Astrocyte (in vitro differentiated cells and primary cell): ENCODE results near the gene ZNF629. TPM values are rescaled to one million over a fixed set of nuclear protein-coding genes. Genes with fewer than 3 reads are reported as not detected.
A peak's percentile ranks its signal among the peaks of the same experiment; 100 is the strongest.

Source experiments
- DNase-seq: peaks from one replicate; pipeline ENCODE4 v3.0.0-alpha.2; 2010; ENCODE audit warnings: low read depth
- FAIRE-seq: peaks from 2 replicates; lab custom pipeline; 2011; peaks lifted over from hg19 to GRCh38; lab: Jason Lieb, UNC
- H2AFZ ChIP-seq: 2 replicates; pipeline ENCODE4 v1.6.0; 2012; ENCODE audit warnings: low read depth, low read length, inconsistent platforms
- H3K27ac ChIP-seq: 2 replicates; pipeline ENCODE4 v1.5.1; 2011; ENCODE audit warnings: low read depth, low read length, inconsistent platforms
- H3K27me3 ChIP-seq: 2 replicates; pipeline ENCODE4 v1.6.0; 2011; ENCODE audit warnings: low read length, inconsistent platforms; ENCODE audit not compliant: insufficient read depth
- H3K36me3 ChIP-seq: 2 replicates; pipeline ENCODE4 v1.5.1; 2011; ENCODE audit warnings: low read length, inconsistent platforms; ENCODE audit not compliant: insufficient read depth
- H3K4me1 ChIP-seq: 2 replicates; pipeline ENCODE4 v1.5.1; 2011; ENCODE audit warnings: low read length, inconsistent platforms; ENCODE audit not compliant: insufficient read depth
- H3K4me2 ChIP-seq: 2 replicates; pipeline ENCODE4 v1.6.0; 2012; ENCODE audit warnings: low read length, inconsistent platforms
- H3K4me3 ChIP-seq: 2 replicates; pipeline ENCODE4 v1.5.1; 2011; ENCODE audit warnings: low read depth, mild to moderate bottlenecking, low read length, inconsistent platforms; ENCODE audit not compliant: insufficient read depth
- H3K79me2 ChIP-seq: 2 replicates; pipeline ENCODE4 v1.6.0; 2012; ENCODE audit warnings: mild to moderate bottlenecking, low read length, inconsistent platforms; ENCODE audit not compliant: insufficient read depth
- H3K9ac ChIP-seq: 2 replicates; pipeline ENCODE4 v1.6.0; 2012; ENCODE audit warnings: mild to moderate bottlenecking, low read length, inconsistent platforms
- H3K9me3 ChIP-seq: 2 replicates; pipeline ENCODE4 v1.5.1; 2012; ENCODE audit warnings: low read depth, mild to moderate bottlenecking, low read length, inconsistent platforms; ENCODE audit not compliant: insufficient read depth
- H4K20me1 ChIP-seq: 2 replicates; pipeline ENCODE4 v1.6.0; 2012; ENCODE audit warnings: low read length, inconsistent platforms; ENCODE audit not compliant: insufficient read depth
- H3K27ac Mint-ChIP-seq: one replicate; pipeline ENCODE4 v1.8.0; 2021; ENCODE audit warnings: mild to moderate bottlenecking, mixed read lengths; ENCODE audit not compliant: unreplicated experiment
- H3K27me3 Mint-ChIP-seq: one replicate; pipeline ENCODE4 v1.8.0; 2021; ENCODE audit warnings: low read depth, mixed read lengths; ENCODE audit not compliant: unreplicated experiment
- H3K36me3 Mint-ChIP-seq: one replicate; pipeline ENCODE4 v1.8.0; 2021; ENCODE audit warnings: low read depth, mixed read lengths; ENCODE audit not compliant: unreplicated experiment
- H3K4me1 Mint-ChIP-seq: one replicate; pipeline ENCODE4 v1.8.0; 2021; ENCODE audit warnings: low read depth, mixed read lengths; ENCODE audit not compliant: unreplicated experiment
- H3K4me3 Mint-ChIP-seq: one replicate; pipeline ENCODE4 v1.8.0; 2021; ENCODE audit warnings: mild to moderate bottlenecking, moderate library complexity, mixed read lengths; ENCODE audit not compliant: unreplicated experiment
- H3K9me3 Mint-ChIP-seq: one replicate; pipeline ENCODE4 v1.8.0; 2021; ENCODE audit warnings: mild to moderate bottlenecking, mixed read lengths; ENCODE audit not compliant: unreplicated experiment
- EZH2 ChIP-seq: IDR thresholded peaks from 2 replicates; pipeline ENCODE4 v1.6.1; 2012; ENCODE audit warnings: mild to moderate bottlenecking, low read length, inconsistent platforms; ENCODE audit not compliant: insufficient read depth
- total RNA-seq: library from RNA; stranded (reverse); gene quantifications from 2 replicates; pipeline ENCODE4 v1.2.1, GENCODE V29; 2021
- TF ChIP-seq, protein P1 (sequence below): IDR thresholded peaks from 2 replicates; pipeline ENCODE4 v1.5.1; 2011; ENCODE audit warnings: low read depth, mild to moderate bottlenecking, inconsistent platforms, low read length, moderate library complexity; ENCODE audit not compliant: insufficient read depth

Gene ZNF629
- total RNA-seq, 1 donor from 2014 or later: 17.6 TPM

DNA sequence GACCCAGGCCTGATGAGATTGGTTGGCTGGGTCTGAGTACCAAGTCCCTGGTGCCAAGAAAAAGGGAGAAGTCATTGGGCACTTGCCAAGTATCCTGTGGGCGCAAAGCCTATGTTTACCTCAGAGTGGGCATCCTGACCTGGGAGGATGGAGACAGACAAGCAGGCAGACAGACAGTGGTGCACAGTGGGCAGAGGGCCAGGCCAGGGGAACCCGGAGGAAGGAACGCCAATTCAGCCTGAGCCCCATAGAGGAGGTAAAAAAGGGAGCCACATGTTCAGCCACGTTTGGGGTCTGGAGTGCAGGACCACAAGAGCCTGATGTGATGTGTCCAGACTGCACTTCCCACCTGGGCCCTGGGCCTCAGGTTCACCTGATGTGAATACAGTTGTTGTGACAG is 33.4 kb downstream of the ZNF629 start:
- no peaks in the 10 kb centered on the region for H3K27me3 Mint-ChIP-seq
- H3K36me3 Mint-ChIP-seq: peaks cover 14% of the 10 kb centered on the region
- peaks cover 28% of the 10 kb centered on the region for H3K79me2 ChIP-seq
- H3K9me3 ChIP-seq: no peaks in the 10 kb centered on the region
- H3K27me3 ChIP-seq: no peaks in the 10 kb centered on the region
- H4K20me1 ChIP-seq: peaks cover 16% of the 10 kb centered on the region
- no peak overlapping the region for H2AFZ ChIP-seq
- no peak overlapping the region for H3K9ac ChIP-seq
- no peak overlapping the region for H3K27ac ChIP-seq
- DNase-seq (no peak), FAIRE-seq (no peak)
- H3K4me3 ChIP-seq: no peak overlapping the region
- peaks cover 2% of the 10 kb centered on the region for H3K4me1 ChIP-seq
- no peak for TF ChIP-seq EZH2
- TF ChIP-seq, protein P1, sequence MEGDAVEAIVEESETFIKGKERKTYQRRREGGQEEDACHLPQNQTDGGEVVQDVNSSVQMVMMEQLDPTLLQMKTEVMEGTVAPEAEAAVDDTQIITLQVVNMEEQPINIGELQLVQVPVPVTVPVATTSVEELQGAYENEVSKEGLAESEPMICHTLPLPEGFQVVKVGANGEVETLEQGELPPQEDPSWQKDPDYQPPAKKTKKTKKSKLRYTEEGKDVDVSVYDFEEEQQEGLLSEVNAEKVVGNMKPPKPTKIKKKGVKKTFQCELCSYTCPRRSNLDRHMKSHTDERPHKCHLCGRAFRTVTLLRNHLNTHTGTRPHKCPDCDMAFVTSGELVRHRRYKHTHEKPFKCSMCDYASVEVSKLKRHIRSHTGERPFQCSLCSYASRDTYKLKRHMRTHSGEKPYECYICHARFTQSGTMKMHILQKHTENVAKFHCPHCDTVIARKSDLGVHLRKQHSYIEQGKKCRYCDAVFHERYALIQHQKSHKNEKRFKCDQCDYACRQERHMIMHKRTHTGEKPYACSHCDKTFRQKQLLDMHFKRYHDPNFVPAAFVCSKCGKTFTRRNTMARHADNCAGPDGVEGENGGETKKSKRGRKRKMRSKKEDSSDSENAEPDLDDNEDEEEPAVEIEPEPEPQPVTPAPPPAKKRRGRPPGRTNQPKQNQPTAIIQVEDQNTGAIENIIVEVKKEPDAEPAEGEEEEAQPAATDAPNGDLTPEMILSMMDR: no peak
- no peaks in the 10 kb centered on the region for H3K9me3 Mint-ChIP-seq
- peaks cover 26% of the 10 kb centered on the region for H3K36me3 ChIP-seq
- no peak overlapping the region for H3K4me3 Mint-ChIP-seq
- H3K4me1 Mint-ChIP-seq: peaks cover 1% of the 10 kb centered on the region
- H3K27ac Mint-ChIP-seq: no peak overlapping the region
- no peak overlapping the region for H3K4me2 ChIP-seq

DNA sequence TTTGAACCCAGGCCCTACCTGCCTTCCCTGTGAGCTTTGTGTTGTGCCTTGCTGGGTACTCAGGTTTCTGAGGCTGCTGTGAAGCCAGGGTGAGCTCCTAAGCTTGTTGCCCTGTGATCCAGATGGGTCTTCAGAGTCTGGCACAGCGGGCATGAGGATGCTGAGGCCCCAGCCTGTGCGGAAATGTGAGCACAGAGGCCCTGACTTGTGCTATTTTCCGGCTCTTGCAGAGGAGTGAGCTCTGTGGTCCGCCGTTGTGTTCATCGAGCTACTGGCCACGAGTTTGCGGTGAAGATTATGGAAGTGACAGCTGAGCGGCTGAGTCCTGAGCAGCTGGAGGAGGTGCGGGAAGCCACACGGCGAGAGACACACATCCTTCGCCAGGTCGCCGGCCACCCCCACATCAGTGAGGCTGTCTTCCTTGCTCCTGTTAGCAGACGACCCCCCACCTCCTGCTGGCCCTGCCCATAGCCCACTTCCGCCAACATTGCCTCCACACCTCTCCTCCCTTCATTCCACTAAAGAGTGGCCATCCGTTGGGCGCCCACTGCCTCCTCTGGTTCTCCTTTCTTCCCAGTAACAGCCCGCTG is 36.0 kb downstream of the ZNF629 start:
- no peak for DNase-seq
- Mint-ChIP-seq H3K27ac (no peak overlapping the region), H3K9me3 (no peaks in the 10 kb centered on the region), H3K4me1 (peaks cover 7% of the 10 kb centered on the region), H3K36me3 (peaks cover 12% of the 10 kb centered on the region), H3K27me3 (no peaks in the 10 kb centered on the region), H3K4me3 (peak overlapping the region; percentile 57)
- Histone ChIP-seq H4K20me1 (peaks cover 16% of the 10 kb centered on the region), H3K9me3 (no peaks in the 10 kb centered on the region), H3K79me2 (peaks cover 32% of the 10 kb centered on the region), H3K4me1 (peaks cover 11% of the 10 kb centered on the region), H3K27ac (no peak overlapping the region), H3K27me3 (no peaks in the 10 kb centered on the region), H3K4me2 (no peak overlapping the region), H3K4me3 (no peak overlapping the region), H3K36me3 (peaks cover 26% of the 10 kb centered on the region), H2AFZ (no peak overlapping the region), H3K9ac (no peak overlapping the region)
- no peak for TF ChIP-seq EZH2
- TF ChIP-seq, protein P1: no peak
- no peak for FAIRE-seq

DNA sequence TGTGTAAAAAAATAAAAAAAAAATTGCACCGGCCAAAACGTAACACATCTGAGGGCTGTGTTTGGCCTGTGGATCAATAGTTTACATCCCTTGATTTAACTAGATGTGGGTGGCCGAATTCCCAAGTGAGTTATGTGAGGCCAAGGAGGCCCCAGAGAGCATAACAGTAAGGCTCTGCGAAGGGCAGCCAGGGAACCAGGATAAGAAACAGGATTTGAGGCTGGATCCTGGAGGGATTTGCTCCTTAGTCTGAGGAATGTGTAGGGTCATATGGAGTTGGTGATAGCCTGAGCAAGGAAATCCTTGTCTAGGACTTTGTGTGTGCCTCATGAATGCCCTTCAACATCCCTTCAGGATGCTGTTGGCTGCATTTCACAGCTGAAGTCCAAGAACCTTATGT is 36.8 kb downstream of the ZNF629 start:
- Histone ChIP-seq H3K4me3 (no peak overlapping the region), H4K20me1 (peaks cover 16% of the 10 kb centered on the region), H3K27ac (no peak overlapping the region), H3K9ac (no peak overlapping the region), H3K79me2 (peaks cover 32% of the 10 kb centered on the region), H3K27me3 (no peaks in the 10 kb centered on the region), H3K4me2 (no peak overlapping the region), H3K4me1 (peaks cover 11% of the 10 kb centered on the region), H3K36me3 (peaks cover 29% of the 10 kb centered on the region), H3K9me3 (no peaks in the 10 kb centered on the region), H2AFZ (no peak overlapping the region)
- Mint-ChIP-seq H3K27me3 (no peaks in the 10 kb centered on the region), H3K4me3 (peak overlapping the region; percentile 95), H3K4me1 (peaks cover 7% of the 10 kb centered on the region), H3K9me3 (no peaks in the 10 kb centered on the region), H3K36me3 (peaks cover 12% of the 10 kb centered on the region), H3K27ac (no peak overlapping the region)
- TF ChIP-seq, protein P1: no peak
- no peak for TF ChIP-seq EZH2
- FAIRE-seq: no peak
- DNase-seq: no peak
